Activated CD4-positive, alpha-beta T cell treated with anti-CD3 and anti-CD28 coated beads, Interleukin-10, Interleukin-2, amounts not matched to agents 100 ng/mL and 50 ng/mL, durations not matched to agents 16 hours and 8 hours (primary cell): ENCODE measurements around the gene CDH26.
A peak's percentile ranks its signal among the peaks of the same experiment; 100 is the strongest.
"Not testable (repeated sequence)": the region's sequence is repeated elsewhere in the genome, so short reads cannot be mapped to it uniquely, and the experiment has no call there.

Source experiments
- DNase-seq: peaks from one replicate; pipeline ENCODE4 v3.0.0-alpha.2; 2020

The CDH26 gene

GRCh38 chr20:59942245-59942644 is 16.0 kb upstream of the CDH26 start:
- no peak for DNase-seq

- DNase-seq = no peak
Measured at GRCh38 chr20:59944726-59945125, 13.5 kb upstream of the CDH26 start.

DNA sequence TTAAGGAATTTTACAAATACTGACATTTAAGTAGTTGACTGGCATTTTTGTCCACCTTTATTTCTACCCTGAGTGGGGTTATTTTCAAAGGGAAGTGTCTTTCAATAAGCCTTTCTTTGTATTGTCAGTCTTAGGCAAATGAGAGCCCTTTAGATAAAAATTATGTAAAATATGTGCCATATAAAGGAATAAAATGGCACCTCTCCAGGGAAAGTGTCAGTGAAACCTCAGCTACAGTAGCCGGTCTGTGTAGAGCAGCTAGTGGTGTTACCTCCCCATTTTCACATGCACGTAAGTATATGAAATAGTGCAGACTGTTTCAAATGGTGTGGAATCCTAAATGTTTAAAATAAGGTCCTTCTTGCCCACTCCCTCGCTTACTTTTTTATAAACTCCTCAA is 13.0 kb upstream of the CDH26 start:
- no peak for DNase-seq

DNA sequence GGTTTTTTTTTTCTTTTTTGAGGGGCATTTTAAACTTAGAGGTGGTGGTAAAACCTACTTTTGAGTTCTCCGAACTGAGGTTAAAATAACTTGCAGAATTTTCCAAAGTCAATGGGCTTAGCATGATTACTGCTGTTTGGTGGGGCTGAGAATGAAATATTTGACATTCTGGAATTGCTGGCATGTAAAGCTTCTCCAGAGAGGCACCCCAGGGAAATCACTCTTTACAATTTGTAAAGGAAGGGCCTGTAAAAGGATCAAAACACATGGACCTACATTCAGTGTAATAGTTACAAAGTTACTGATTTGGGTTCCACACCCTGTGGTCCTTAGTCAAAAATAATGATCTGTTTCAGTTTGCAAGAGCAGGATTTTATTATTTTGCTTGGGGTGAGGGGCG is 12.5 kb upstream of the CDH26 start:
- DNase-seq = no peak

- no peak for DNase-seq
Measured at GRCh38 chr20:59947376-59947775, 10.8 kb upstream of the CDH26 start.

DNA sequence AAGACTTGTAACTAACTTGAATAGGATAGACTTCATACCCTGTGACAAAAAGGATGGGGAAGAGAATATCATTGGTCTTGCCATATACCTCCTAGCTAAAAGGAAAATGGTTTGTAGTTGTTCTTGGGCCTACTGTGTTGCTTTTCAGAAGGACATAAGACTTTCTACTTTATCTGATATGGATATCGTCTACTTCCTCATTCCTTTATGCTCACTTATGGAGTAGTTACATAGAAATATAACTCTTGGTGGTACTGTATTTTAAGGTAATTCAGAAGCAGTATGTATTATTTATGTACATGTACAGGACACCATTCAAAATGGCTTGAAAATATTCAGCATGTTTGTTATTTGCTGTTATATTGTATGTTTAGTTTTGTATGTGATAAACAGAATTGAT is 10.0 kb upstream of the CDH26 start:
- no peak for DNase-seq

GRCh38 chr20:59948828-59949720 is 9.1 kb upstream of the CDH26 start:
- peak; percentile 63 for DNase-seq

DNA sequence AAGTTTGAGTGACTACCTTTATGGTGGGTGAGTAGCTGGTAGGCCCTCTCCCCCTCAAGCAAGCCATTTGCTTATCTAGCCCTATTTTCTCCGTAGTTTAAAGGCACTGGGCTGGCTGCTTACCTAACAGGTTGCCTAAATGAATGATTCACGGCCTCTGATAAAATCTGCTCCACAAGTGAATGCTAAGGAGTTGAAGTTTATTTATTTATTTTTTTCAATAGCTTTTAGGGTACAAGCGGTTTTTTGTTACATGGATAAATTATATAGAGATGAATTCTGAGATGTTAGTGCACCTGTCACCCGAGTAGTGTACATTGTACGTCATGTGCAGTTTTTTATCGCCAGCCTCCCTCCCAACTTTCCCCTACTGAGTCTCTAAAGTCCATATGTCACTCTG is 8.3 kb upstream of the CDH26 start:
- DNase-seq = no peak

GRCh38 chr20:59954718-59955117 is 3.5 kb upstream of the CDH26 start:
- no peak for DNase-seq

- peak; percentile 20 for DNase-seq
Measured at GRCh38 chr20:59955131-59955796, 3.0 kb upstream of the CDH26 start.

DNA sequence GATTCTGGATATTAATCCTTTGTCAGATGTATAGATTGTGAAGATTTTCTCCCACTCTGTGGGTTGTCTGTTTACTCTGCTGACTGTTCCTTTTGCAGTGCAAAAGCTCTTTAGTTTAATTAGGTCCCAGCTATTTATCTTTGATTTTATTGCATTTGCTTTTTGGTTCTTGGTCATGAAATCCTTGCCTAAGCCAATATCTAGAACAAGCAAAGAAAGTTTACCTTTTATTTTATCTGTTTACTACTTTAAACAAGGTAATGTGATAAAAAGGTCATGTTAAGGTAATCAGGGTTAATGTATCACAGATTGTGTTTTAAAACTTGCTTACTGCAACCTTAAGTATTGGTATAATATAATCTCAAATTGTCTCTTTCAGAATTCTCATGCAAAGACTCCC is 655 bp upstream of the CDH26 start:
- not testable (repeated sequence) for DNase-seq

DNA sequence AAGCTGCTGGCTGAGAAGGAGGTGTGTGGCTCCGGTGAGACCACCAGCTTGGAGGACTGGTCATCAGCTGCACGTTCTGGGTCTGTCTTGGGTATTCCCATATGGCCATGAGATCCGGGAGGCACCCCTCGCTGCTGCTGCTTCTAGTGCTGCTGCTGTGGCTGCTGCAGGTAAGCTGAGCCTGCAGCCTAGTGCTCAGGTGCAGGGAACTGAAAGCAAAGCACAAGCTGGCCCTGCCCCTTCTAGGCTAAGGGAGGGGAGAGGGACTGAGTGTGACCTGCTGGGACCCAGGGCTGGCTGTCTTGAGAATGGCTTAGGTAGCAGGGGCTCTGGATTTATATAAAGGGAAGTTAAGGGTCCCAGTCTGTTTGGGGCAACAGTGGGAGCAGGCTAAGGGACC is 403 bp downstream of the CDH26 start:
- DNase-seq = no peak

DNA sequence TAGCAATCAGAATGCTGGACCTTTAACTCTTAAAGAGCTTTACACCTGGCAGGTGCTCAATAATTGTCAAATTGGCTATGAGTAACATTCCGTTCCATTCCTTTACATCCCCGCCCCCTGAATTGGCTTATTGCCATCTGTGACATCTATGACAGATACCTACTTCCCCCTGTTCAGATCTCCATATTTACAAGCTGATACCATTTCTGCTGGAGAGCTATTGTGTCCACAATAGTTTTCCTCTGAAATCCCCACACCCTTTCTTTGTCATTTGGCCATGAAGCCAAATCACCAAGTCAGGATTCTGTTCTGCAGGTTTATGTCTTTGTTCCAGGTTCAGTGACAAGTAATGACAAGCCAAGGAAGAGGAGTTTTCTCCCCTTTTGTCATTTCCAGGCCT is 3.2 kb downstream of the CDH26 start:
- DNase-seq = no peak

DNA sequence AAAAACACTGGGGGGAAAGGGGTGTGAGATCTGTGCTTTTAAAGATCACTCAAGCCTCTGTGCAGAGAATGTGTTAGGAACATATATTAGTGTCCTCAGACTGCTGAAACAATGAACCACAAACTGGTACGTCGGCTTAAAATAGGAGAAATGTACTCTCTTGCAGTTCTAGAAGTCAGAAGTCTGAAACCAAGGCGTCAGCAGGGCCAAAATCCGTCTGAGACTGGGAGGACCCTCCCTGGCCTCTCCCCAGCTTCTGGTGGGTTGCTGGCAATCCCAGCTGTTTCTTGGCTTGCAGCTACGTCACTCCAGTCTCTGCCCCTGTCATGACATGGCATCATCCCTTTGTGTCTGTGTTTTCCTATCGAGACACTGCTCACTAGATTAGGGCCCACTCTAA is 3.9 kb downstream of the CDH26 start:
- no peak for DNase-seq

DNA sequence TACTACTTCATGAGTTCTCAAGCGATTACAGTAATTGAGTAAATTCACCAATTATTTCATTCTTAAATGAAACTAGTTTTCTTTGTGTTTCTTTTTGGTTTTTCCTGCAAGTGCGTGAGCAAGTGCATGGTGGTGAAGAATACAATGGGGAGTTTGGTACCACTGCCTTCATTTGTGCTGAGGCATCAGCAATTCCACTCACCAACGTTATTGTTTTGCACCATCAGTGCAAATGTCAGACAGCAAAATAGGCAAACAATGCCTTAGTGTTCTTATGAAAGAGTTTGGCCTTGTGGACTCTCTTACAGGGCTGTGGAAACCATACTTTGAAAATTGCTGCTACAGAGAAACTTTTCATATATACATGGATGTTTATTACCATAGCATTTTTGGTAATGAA is 8.2 kb downstream of the CDH26 start:
- DNase-seq = no peak

DNA sequence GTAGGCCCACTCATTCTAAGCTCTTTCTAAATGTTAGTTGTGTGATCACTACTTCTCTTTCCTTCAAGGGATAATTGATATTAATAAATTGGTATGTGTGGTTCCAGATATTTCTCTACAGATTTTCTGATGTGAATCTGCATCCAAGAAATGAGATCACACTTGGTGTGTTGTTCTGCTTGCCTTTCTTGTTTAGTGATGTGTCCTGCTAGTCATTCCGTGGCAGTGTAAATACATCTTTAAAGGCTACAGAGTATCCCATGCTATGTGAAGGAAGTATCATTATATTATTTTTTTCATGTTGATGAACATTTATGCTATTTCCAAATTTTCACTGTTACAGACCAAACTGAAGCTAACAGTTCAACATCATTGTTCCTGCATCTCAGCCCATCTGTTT is 13.2 kb downstream of the CDH26 start:
- DNase-seq = no peak

GRCh38 chr20:59972037-59972801 is 14.0 kb downstream of the CDH26 start:
- no peak for DNase-seq

DNA sequence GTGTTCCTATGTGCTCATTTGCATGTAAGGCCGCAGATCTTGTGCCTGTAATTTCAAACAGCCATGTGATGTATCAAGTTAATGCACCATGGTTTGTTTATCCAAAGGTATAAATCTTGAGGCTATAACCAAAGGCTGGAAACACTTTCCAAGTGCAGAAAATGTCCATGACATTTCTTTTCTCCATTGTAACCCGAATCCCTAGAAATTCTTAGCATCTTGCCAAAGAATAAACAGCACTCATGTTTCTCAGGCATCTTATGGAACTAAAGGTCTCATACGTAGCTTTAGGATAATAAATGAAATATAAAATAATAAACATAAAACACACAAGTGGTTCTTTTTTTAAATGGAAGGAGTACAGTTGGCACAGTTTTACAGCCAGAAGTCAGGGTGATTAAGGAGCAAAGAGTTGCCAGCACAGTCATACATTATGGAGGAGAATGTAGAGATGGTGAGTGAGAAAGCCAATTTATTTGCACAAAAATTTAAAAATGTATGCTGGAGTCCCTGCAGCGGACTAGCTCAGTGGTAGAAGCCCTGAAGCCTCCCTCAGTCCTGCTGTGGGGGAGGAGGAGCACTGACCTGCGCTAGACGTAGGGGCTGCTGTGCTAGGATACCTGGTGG is 18.0 kb downstream of the CDH26 start:
- no peak for DNase-seq

DNA sequence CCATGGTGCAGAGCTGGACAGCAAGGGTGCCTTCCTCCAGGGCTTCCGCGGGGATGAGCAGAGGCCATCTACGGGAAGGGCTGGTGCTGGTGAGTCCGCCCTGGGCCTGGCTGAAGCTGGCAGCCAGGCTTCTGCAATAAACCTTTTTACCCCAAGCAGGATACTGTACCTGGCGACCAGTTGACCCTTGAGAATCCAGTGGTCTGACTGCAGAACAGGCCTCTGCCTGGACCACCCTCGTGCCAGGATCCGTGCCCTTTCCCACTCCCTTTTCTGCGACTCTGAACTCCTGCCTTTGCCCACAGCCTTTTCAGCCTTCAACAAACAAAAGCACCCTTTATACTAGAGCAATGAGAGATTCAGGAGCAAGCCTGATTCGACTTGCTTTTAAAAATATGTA is 18.9 kb downstream of the CDH26 start:
- DNase-seq = no peak

DNA sequence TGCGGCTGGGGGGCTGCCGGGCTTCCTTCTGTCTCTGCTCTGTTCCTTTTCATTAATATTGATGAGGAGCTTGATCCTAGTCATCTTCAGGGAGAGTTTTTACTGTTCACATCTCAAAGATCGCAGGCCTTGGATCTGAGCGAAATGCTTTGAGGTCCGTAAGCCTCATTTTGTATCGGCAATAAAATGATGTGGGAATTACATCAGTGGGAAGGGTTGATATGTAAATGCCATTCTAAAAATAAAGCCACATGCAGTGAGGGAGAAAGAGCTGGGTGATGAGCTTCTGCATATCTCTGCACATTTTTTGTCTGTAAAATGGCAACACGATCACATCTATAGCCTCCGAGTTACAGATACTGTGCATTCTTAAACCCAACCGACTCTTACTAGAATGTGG is 24.9 kb downstream of the CDH26 start:
- DNase-seq = no peak

DNA sequence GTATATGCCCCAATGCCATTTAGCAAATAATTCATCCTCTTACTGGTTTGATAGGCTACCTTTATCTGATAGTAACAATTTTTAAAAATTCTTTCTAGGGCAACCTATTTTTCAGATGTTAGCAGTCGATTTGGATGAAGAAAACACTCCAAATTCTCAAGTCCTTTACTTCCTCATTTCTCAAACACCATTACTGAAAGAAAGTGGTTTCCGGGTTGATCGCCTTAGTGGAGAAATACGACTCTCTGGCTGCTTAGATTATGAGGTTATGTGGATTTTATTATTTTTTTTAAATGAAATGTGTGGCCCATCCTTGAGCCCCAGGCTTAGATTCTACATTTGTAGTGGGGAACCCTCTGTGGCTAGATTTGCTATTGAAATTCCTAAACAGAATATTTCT is 26.3 kb downstream of the CDH26 start:
- no peak for DNase-seq

DNA sequence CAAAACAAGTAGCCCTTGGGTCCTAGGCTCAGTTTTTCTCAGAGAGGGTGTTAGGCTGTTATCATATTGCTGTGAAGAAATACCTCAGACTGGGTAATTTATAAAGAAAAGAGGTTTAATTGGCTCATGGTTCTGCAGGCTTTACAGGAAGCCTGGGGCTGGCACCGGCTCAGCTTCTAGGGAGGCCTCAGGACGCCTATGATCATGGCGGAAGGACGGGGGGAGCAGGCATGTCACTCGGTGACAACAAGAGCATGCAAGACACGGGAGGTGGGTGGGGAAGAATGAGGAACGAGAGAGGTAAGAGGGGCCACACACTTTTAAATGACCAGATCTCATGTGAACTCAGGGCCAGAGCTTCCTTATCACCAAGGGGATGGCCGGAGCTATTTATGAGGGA is 26.9 kb downstream of the CDH26 start:
- DNase-seq = no peak

- DNase-seq = peak; percentile 39
Measured at GRCh38 chr20:59985864-59986263, 27.6 kb downstream of the CDH26 start.
